GM04503 (cell line): ENCODE results near the gene SLC5A2.

Experiments
- DNase-seq: peaks from one replicate; pipeline ENCODE4 v3.0.0-alpha.2; 2012; ENCODE audit warnings: low read depth

Gene SLC5A2

GRCh38 chr16:31459687-31460581 is 23.0 kb upstream of the SLC5A2 start:
- peak; percentile 90 for DNase-seq

DNA sequence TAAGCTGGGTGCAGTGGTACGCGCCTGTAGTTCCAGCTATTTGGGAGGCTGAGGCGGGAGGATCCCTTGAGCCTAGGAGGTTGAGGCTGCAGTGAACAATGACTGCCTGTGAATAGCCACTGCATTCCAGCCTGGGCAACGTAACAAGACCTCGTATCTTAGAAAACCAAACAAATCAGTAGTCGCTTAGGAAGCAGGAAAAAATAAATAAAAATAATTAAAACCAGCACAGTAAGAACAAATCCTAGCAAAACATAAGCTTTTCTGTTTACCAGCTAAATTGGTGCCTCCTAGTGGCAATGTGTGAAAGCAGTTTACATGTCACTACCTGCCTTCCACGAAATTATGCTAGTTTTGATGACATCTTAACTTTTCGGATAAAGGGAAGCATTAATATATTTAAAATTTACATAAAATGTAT is 22.3 kb upstream of the SLC5A2 start:
- DNase-seq = peak; percentile 63

DNA sequence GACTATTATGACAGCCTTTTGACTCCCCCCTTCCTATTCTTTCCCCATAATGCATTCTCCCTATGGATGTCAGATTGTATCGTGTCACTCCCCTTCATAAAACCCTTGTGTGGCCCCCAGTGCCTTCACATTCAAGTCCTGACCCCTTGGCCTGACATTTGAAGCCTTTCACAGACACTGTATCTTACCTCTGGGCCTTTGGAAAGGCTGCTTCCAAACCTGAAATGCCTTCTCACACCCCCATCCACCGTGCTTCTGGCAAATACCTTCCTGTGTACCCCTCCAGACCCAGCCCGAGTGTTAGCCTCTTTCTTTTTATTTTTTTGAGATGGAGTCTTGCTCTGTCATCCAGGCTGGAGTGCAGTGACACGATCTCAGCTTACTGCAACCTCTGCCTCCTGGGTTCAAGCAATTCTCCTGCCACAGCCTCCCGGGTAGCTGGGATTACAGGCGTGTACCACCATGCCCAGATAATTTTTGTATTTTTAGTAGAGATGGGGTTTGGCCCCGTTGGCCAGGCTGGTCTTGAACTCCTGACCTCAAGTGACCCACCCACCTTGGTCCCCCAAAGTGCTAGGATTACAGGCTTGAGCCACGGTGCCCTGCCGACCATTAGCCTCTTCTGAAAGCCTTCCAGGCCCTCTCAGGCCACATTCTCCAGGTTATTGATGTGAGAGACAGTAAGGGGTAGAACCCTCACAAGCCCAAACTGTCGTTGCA is 21.6 kb upstream of the SLC5A2 start:
- no peak for DNase-seq

DNA sequence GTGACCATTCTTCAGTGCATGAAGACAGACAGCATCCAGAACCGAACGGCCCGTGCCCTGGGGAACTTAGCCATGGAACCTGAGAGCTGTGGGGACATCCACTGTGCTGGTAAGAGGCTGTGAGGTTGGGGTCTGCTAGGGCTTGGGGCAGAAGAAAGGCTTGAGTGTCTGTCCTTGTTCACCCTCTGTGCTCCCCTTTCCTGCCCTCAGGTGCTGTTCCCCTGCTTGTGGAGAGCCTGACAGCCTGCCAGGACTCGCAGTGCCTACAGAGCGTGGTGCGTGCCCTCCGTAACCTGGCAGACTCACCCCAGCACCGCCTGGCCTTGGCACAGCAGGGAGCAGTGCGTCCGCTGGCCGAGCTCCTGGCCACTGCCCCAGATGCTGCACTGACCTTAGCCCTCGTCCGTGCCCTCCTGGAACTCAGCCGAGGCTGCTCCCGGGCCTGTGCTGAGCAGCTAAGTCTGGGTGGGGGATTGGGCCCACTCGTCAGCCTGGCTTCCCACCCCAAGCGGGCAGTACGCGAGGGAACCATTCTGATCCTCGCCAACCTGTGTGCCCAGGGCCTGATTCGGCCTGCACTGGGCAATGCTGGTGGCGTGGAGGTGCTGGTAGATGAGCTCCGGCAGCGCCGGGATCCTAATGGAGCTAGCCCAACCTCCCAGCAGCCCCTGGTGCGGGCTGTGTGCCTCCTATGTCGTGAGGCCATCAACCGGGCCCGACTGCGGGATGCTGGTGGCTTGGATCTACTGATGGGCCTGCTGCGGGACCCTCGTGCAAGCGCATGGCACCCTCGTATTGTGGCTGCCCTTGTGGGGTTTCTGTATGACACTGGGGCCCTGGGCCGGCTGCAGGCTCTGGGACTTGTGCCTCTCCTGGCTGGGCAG is 20.8 kb upstream of the SLC5A2 start:
- DNase-seq = no peak

DNA sequence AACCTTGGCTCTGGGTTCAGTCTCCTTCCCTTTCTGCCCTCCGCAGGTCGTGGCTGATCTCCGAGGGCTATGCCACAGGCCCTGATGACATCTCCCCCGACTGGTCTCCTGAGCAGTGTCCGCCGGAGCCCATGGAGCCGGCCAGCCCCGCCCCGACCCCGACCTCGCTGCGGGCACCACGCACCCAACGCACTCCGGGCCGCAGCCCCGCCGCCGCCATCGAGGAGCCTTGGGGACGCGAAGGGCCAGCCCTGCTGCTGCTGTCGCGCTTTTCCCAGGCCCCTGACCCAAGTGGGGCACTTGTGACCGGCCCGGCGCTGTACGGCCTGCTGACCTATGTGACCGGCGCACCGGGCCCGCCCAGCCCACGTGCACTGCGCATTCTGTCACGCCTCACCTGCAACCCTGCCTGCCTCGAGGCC is 18.6 kb upstream of the SLC5A2 start:
- no peak for DNase-seq

DNA sequence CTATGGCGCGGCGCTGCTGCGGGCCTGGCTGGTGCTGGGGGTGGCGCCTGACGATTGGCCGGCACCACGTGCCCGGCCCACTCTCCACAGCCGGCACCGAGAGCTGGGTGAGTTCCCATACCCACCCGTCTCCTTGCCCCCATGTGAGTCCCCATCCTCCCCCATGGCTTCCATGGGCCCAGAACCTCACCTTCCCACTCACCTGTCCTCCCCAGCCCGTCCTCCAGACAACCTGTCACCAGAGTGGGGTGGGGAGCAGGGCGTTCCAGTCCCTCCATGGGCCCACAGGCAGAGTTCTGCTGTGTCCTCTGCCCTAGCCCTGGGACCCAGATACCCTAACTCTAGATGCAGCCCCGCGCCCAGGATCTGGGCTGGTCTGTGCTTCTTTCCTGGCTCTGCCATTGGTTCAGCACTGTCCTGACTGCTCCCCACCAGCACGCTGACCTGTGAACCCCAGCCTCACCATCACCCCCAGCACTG is 18.1 kb upstream of the SLC5A2 start:
- DNase-seq = no peak

GRCh38 chr16:31465788-31466370 is 17.0 kb upstream of the SLC5A2 start:
- DNase-seq = no peak

GRCh38 chr16:31466381-31466841 is 16.5 kb upstream of the SLC5A2 start:
- DNase-seq = no peak

DNA sequence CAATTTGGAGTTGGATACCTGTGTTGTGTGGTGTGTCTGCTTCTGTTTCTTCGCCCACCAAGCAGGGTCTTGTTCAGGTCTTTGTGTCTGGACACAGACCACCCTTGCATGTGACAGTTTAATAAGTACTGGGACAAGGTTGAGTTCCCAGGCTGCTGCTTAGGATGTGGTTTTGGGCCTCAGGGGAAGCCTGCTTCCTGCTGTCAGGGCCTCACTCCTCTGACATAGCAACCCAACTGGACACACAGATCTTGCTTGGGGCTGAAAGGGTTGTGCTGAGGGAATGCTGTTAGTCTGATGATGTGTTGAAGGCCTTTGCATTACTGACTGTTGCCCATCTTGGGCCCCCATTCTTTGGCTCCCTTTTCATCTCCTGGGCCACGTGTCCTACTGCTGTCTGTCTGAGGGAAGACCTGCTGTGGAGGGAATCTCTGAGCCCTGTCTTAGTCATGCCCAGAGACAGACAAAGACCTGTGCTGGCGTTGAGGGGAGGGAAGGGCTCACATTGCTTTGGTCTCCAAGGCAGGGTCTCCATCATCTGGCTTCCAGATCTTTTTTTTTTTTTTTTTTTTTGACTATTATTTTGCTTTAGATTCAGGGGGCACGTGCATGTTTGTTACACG is 15.7 kb upstream of the SLC5A2 start:
- DNase-seq = no peak

GRCh38 chr16:31467858-31468257 is 15.1 kb upstream of the SLC5A2 start:
- DNase-seq = no peak

- DNase-seq = no peak
Measured at GRCh38 chr16:31470615-31471014, 12.3 kb upstream of the SLC5A2 start.

DNA sequence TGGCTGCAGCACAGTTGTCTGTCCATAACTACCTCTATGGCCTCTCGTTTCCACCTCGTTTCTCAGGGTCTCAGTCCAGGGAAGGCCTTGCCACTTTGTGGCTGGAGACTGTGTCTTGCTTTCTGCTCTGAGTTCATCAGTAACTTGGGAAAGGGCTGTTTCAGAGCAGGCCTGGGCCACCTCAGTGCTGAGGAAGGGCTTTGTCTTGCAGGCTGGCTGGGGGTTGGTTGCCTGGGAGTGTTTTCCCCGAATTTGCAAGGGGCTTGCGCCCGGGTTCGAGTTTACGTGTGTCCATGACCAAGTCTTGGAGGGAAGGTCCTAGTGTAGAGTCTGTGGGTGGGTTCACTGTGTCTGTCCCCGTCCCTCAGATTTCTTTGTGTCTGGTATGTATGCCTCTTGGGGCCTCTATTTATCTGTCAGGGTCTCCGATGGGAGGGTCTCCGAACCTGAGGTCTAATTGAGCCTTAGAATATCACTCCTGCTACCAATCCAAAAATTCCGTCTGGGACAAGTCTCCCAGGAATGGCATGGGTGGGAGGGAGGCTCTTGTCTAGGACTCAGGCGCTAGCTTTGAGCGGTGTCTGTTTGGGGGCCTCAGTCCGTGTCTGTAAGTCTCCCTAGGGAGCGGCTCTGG is 11.6 kb upstream of the SLC5A2 start:
- DNase-seq = no peak

GRCh38 chr16:31471875-31472708 is 10.8 kb upstream of the SLC5A2 start, which contains the start of gene TGFB1I1:
TSS of gene TGFB1I1 (plus strand) at chr16:31472152. CDS start at chr16:31472189, 37 bp downstream.
- DNase-seq = no peak

DNA sequence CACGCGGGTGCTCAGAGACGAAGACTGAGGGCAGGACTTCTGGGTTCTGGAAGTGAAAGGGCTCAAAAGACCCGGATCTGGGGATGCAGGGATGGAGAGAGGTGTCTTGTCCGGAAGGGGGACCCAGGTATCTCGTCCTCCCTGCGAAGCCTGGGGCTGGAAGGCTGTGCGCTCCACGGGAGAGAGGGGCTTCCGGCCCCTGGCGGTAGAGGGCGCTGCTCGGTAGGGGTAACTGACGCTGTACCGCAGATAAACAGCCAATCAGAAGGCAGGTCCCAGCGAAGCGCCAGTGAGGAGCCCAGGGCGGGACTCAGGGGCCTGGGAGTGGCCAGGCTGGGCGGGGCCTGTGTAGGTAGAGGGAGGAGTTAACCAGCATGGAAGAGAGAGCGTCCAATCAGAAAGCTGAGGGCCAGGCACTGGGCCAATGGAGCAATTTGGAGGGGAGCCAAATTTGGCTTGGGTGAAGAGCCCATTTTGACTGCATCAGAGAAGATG is 10.2 kb upstream of the SLC5A2 start:
- DNase-seq = peak; percentile 61

GRCh38 chr16:31473264-31473984 is 9.5 kb upstream of the SLC5A2 start:
- DNase-seq = no peak

- peak; percentile 85 for DNase-seq
Measured at GRCh38 chr16:31474173-31474714, 8.7 kb upstream of the SLC5A2 start.

- no peak for DNase-seq
Measured at GRCh38 chr16:31474773-31475738, 7.9 kb upstream of the SLC5A2 start.
